PC-3 (cell line): ENCODE measurements around the gene ITGA3. TPM values are rescaled to one million over a fixed set of nuclear protein-coding genes. Genes with fewer than 3 reads are reported as not detected.

ENCODE experiments used
- ATAC-seq: fragments of 200-7000 bp; cut with Tn5 transposase; 2 replicates; pipeline ENCODE4 v1.9.1; 2020; ENCODE audit warnings: mild to moderate bottlenecking, moderate library complexity
- BruUV-seq: library from RNA; stranded (reverse); fragments of 400-500 nt; replicated peaks from 2 replicates; lab custom pipeline; 2021; lab: Mats Ljungman, UMichigan
- CTCF ChIA-PET: fragments of 300-600 bp; sonication (Branson Sonifier 250); formaldehyde crosslinking; loops from one replicate; lab custom pipeline; 2022; ENCODE audit warnings: antibody characterized with exemption; lab: Charles Lee
- POLR2A ChIA-PET: fragments of 300-600 bp; sonication (Branson Sonifier 250); formaldehyde crosslinking; loops from one replicate; lab custom pipeline; 2022; ENCODE audit warnings: antibody characterized with exemption; ENCODE audit not compliant: unreplicated experiment; lab: Charles Lee
- DNase-seq: peaks from one replicate; pipeline ENCODE4 v3.0.0-alpha.2; 2015
- H2AFZ ChIP-seq: fragments of 300-600 bp; sonication (generic); 2 replicates; pipeline ENCODE4 v1.6.0; 2016; ENCODE audit warnings: antibody characterized with exemption, low read length
- H3F3A ChIP-seq: fragments of 300-600 bp; sonication (generic); one replicate; pipeline ENCODE4 v1.6.0; 2017; ENCODE audit warnings: antibody characterized with exemption, low read length, control low read depth, mild to moderate bottlenecking; ENCODE audit not compliant: unreplicated experiment
- H3K27ac ChIP-seq: fragments of 300-600 bp; sonication (generic); 2 replicates; pipeline ENCODE4 v1.5.1; 2016; ENCODE audit warnings: mild to moderate bottlenecking, low read length
- H3K27me3 ChIP-seq: fragments of 300-600 bp; sonication (generic); 2 replicates; pipeline ENCODE4 v1.6.1; 2016; ENCODE audit warnings: low read length, mixed read lengths
- H3K36me3 ChIP-seq: fragments of 300-600 bp; sonication (generic); 2 replicates; pipeline ENCODE4 v1.6.1; 2016; ENCODE audit warnings: low read depth, mixed run types, low read length, mixed read lengths
- H3K4me1 ChIP-seq: fragments of 300-600 bp; sonication (generic); 2 replicates; pipeline ENCODE4 v1.5.1; 2016; ENCODE audit warnings: low read length; ENCODE audit not compliant: insufficient read depth
- H3K4me2 ChIP-seq: fragments of 300-600 bp; sonication (generic); 2 replicates; pipeline ENCODE4 v1.6.0; 2016; ENCODE audit warnings: low read length
- H3K4me3 ChIP-seq: fragments of 300-600 bp; sonication (generic); 2 replicates; pipeline ENCODE4 v1.5.1; 2016; ENCODE audit warnings: mild to moderate bottlenecking, low read length, mixed read lengths
- H3K79me2 ChIP-seq: fragments of 300-600 bp; sonication (generic); 2 replicates; pipeline ENCODE4 v1.6.1; 2017; ENCODE audit warnings: low read length, mixed read lengths
- H3K9ac ChIP-seq: fragments of 300-600 bp; sonication (generic); 2 replicates; pipeline ENCODE4 v1.6.0; 2016; ENCODE audit warnings: mild to moderate bottlenecking, low read length
- H3K9me2 ChIP-seq: fragments of 300-600 bp; sonication (generic); replicated peaks from 2 replicates; pipeline ENCODE4 v1.6.1; 2016; ENCODE audit warnings: mixed run types, low read length, mixed read lengths
- H3K9me3 ChIP-seq: fragments of 300-600 bp; sonication (generic); 2 replicates; pipeline ENCODE4 v1.6.1; 2016; ENCODE audit warnings: low read length, mixed read lengths
- H4K20me1 ChIP-seq: fragments of 300-600 bp; sonication (generic); 2 replicates; pipeline ENCODE4 v1.6.1; 2016; ENCODE audit warnings: low read length, mixed read lengths
- CTCF ChIP-seq: fragments of 300-600 bp; sonication (generic); conservative IDR thresholded peaks from 2 replicates; pipeline ENCODE4 v1.5.1; 2017; ENCODE audit warnings: antibody characterized with exemption, low read depth, mild to moderate bottlenecking, low read length
- EZH2 ChIP-seq: fragments of 300-600 bp; sonication (generic); IDR thresholded peaks from one replicate; pipeline ENCODE4 v1.6.1; 2017; ENCODE audit warnings: antibody characterized with exemption, mild to moderate bottlenecking, low read length; ENCODE audit not compliant: unreplicated experiment
- EZH2phosphoT487 ChIP-seq: fragments of 300-600 bp; sonication (generic); IDR thresholded peaks from 2 replicates; pipeline ENCODE4 v1.6.1; 2018; ENCODE audit warnings: mild to moderate bottlenecking, antibody characterized with exemption, low read length, borderline replicate concordance
- intact Hi-C: fragments of 100-400 bp; cut with micrococcal nuclease; formaldehyde crosslinking; loops from 2 replicates; pipeline ENCODE4 v1.9.0; 2023
- total RNA-seq: library from RNA; depleted of rRNA; stranded (reverse); fragments of >200 nt; gene quantifications from 2 replicates; pipeline ENCODE4 v1.2.3, GENCODE V29; 2014

The ITGA3 gene
- total RNA-seq, 1 experiment from 2014 or later, result 598 TPM

DNA sequence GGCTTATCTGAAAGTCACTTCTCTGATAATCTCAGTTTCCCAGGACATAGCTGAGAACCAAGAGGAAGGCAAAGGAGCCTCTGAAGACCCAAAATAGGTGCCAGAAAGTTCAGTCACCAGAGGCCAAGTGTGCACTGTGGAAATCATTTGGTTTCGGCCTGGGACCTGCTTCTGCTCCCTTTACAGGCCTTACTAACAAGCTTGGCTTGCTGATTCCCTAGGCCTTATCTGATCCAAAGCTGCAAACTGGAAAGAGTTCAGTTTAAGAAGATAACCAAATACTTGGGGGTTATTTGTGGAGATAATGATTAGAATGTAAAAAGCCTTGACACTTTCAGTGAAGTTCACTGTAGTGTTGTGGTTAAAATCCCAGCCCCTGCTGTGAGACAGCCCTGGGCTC, 17.0 kb downstream of the ITGA3 start:
- H2AFZ ChIP-seq, result no peak overlapping the region
- no peaks in the 10 kb centered on the region for H3K4me1 ChIP-seq
- H3K9me2 ChIP-seq, result no peaks in the 10 kb centered on the region
- DNase-seq (no peak), ATAC-seq (no peak)
- no peak overlapping the region for H3K27ac ChIP-seq
- ChIA-PET POLR2A (interaction anchor here (0.6 kb wide), 1 partner anchor 30 kb away, joined by 3 read pairs; no protein-coding TSS in a partner anchor), CTCF (no interaction called here)
- intact Hi-C loops, result no loop called here
- no peak overlapping the region for H3K4me2 ChIP-seq
- H3F3A ChIP-seq, result peaks cover 8% of the 10 kb centered on the region
- no peaks in the 10 kb centered on the region for H3K27me3 ChIP-seq
- no peaks in the 10 kb centered on the region for H4K20me1 ChIP-seq
- TF ChIP-seq EZH2phosphoT487, result no peak
- TF ChIP-seq CTCF, result no peak
- no peak for TF ChIP-seq EZH2
- no peaks in the 10 kb centered on the region for H3K9me3 ChIP-seq
- TSS peak; percentile 2 for BruUV-seq
- no peak overlapping the region for H3K4me3 ChIP-seq
- H3K79me2 ChIP-seq, result peaks cover 37% of the 10 kb centered on the region
- H3K9ac ChIP-seq, result no peak overlapping the region
- peaks cover 92% of the 10 kb centered on the region for H3K36me3 ChIP-seq

GRCh38 chr17:50074227-50074626, 18.3 kb downstream of the ITGA3 start:
- Histone ChIP-seq H3K27me3 (no peaks in the 10 kb centered on the region), H3K9ac (no peak overlapping the region), H3K36me3 (peaks cover 96% of the 10 kb centered on the region), H3K27ac (no peak overlapping the region), H3K9me2 (no peaks in the 10 kb centered on the region), H3K4me2 (no peak overlapping the region), H2AFZ (no peak overlapping the region), H3K4me3 (no peak overlapping the region), H3K79me2 (peaks cover 28% of the 10 kb centered on the region), H4K20me1 (0 out of 2 replicates have a peak, but pooled peaks cover 9% of the 10 kb centered on the region), H3F3A (peaks cover 8% of the 10 kb centered on the region), H3K9me3 (no peaks in the 10 kb centered on the region), H3K4me1 (no peaks in the 10 kb centered on the region)
- no TSS peak for BruUV-seq
- TF ChIP-seq EZH2phosphoT487, result no peak
- intact Hi-C loops, result no loop called here
- ChIA-PET POLR2A (no interaction called here), CTCF (no interaction called here)
- ATAC-seq (no peak), DNase-seq (no peak)

- POLR2A ChIA-PET, result no interaction called here
- no peaks in the 10 kb centered on the region for H3K9me2 ChIP-seq
- CTCF ChIA-PET, result no interaction called here
- H4K20me1 ChIP-seq, result 0 out of 2 replicates have a peak, but pooled peaks cover 9% of the 10 kb centered on the region
- H3K36me3 ChIP-seq, result peaks cover 98% of the 10 kb centered on the region
- H3K4me3 ChIP-seq, result no peak overlapping the region
- peaks cover 8% of the 10 kb centered on the region for H3F3A ChIP-seq
- no peak overlapping the region for H3K9ac ChIP-seq
- no peak for TF ChIP-seq EZH2
- TF ChIP-seq EZH2phosphoT487, result no peak
- TF ChIP-seq CTCF, result no peak
- no peaks in the 10 kb centered on the region for H3K27me3 ChIP-seq
- DNase-seq, result no peak
- H3K4me1 ChIP-seq, result no peaks in the 10 kb centered on the region
- peaks cover 19% of the 10 kb centered on the region for H3K79me2 ChIP-seq
- intact Hi-C loops, result no loop called here
- BruUV-seq, result no TSS peak
- no peak for ATAC-seq
- no peaks in the 10 kb centered on the region for H3K9me3 ChIP-seq
- H3K27ac ChIP-seq, result no peak overlapping the region
- no peak overlapping the region for H3K4me2 ChIP-seq
- no peak overlapping the region for H2AFZ ChIP-seq
These were observed 19.6 kb downstream of the ITGA3 start for GRCh38 chr17:50075446-50076032.
